GM19035 (cell line): ENCODE data around the gene SNX8.
"Not testable (repeated sequence)": the region's sequence is repeated elsewhere in the genome, so short reads cannot be mapped to it uniquely, and the experiment has no call there.

Experiments used
- ATAC-seq: cut with Tn5 transposase; IDR thresholded peaks from one replicate; pipeline ENCODE4 v1.9.1; 2021; ENCODE audit not compliant: unreplicated experiment

SNX8 gene

GRCh38 chr7:2290877-2291276, 23.4 kb downstream of the SNX8 start:
- no peak for ATAC-seq

GRCh38 chr7:2289621-2290020, 24.6 kb downstream of the SNX8 start:
- ATAC-seq, result no peak

GRCh38 chr7:2289111-2289586, 25.1 kb downstream of the SNX8 start:
- ATAC-seq, result no peak

GRCh38 chr7:2288503-2288902, 25.7 kb downstream of the SNX8 start:
- ATAC-seq, result peak; percentile 71

GRCh38 chr7:2287745-2288144, 26.5 kb downstream of the SNX8 start:
- peak; percentile 28 for ATAC-seq

GRCh38 chr7:2283074-2283473, 31.2 kb downstream of the SNX8 start:
- ATAC-seq, result no peak

GRCh38 chr7:2282185-2282751, 32.0 kb downstream of the SNX8 start:
- ATAC-seq, result no peak

GRCh38 chr7:2281541-2281940, 32.7 kb downstream of the SNX8 start:
- ATAC-seq, result no peak

- no peak for ATAC-seq
Measured at GRCh38 chr7:2280424-2280823, 33.8 kb downstream of the SNX8 start.

GRCh38 chr7:2279896-2280295, 34.3 kb downstream of the SNX8 start:
- no peak for ATAC-seq

GRCh38 chr7:2278026-2278425, 36.2 kb downstream of the SNX8 start:
- ATAC-seq, result no peak

GRCh38 chr7:2276107-2276506, 38.1 kb downstream of the SNX8 start:
- ATAC-seq, result no peak

- no peak for ATAC-seq
Measured at GRCh38 chr7:2275101-2275500, 39.1 kb downstream of the SNX8 start.

GRCh38 chr7:2274666-2275065, 39.6 kb downstream of the SNX8 start:
- no peak for ATAC-seq

- no peak for ATAC-seq
Measured at GRCh38 chr7:2273866-2274265, 40.4 kb downstream of the SNX8 start.

GRCh38 chr7:2272031-2272430, 42.2 kb downstream of the SNX8 start:
- ATAC-seq, result no peak

GRCh38 chr7:2271273-2272026, 42.8 kb downstream of the SNX8 start:
- ATAC-seq, result no peak

GRCh38 chr7:2270495-2270894, 43.7 kb downstream of the SNX8 start:
- no peak for ATAC-seq

- ATAC-seq, result no peak
Measured at GRCh38 chr7:2269991-2270460, 44.2 kb downstream of the SNX8 start.

- ATAC-seq, result not testable (repeated sequence)
Measured at GRCh38 chr7:2269089-2269990, 44.9 kb downstream of the SNX8 start.

GRCh38 chr7:2266911-2267310, 47.3 kb downstream of the SNX8 start:
- ATAC-seq, result no peak

- ATAC-seq, result no peak
Measured at GRCh38 chr7:2264158-2264557, 50.1 kb downstream of the SNX8 start.
